ENCODE data around the gene THRB.
"Not testable (repeated sequence)": the region's sequence is repeated elsewhere in the genome, so short reads cannot be mapped to it uniquely, and the experiment has no call there.

The THRB gene

GRCh38 chr3:24420224-24420623 lies 74.4 kb downstream of the THRB start:
- H3K36me3 Mint-ChIP-seq (ENCODE audit: low read depth): no peaks in the 10 kb centered on the region
- no peaks in the 10 kb centered on the region for H3K27me3 Mint-ChIP-seq (ENCODE audit: low read depth, poor library complexity)
- no peaks in the 10 kb centered on the region for H3K4me1 Mint-ChIP-seq
- H3K4me3 Mint-ChIP-seq: no peak overlapping the region
- no peak overlapping the region for H3K27ac Mint-ChIP-seq
- H3K9me3 Mint-ChIP-seq: no peaks in the 10 kb centered on the region
- TF ChIP-seq CTCF (IDR thresholded peaks at IDR 0.05): no peak
- DNase-seq: no peak

- H3K4me3 Mint-ChIP-seq: no peak overlapping the region
- DNase-seq: no peak
- no peak for TF ChIP-seq CTCF (IDR thresholded peaks at IDR 0.05)
- H3K36me3 Mint-ChIP-seq (ENCODE audit: low read depth): no peaks in the 10 kb centered on the region
- H3K27me3 Mint-ChIP-seq (ENCODE audit: low read depth, poor library complexity): no peaks in the 10 kb centered on the region
- no peaks in the 10 kb centered on the region for H3K9me3 Mint-ChIP-seq
- H3K27ac Mint-ChIP-seq: no peak overlapping the region
- no peaks in the 10 kb centered on the region for H3K4me1 Mint-ChIP-seq
These were observed 75.4 kb downstream of the THRB start for GRCh38 chr3:24419067-24419791.

- H3K27ac Mint-ChIP-seq: no peak overlapping the region
- H3K4me1 Mint-ChIP-seq: no peaks in the 10 kb centered on the region
- TF ChIP-seq CTCF (IDR thresholded peaks at IDR 0.05): no peak
- no peaks in the 10 kb centered on the region for H3K36me3 Mint-ChIP-seq (ENCODE audit: low read depth)
- no peaks in the 10 kb centered on the region for H3K9me3 Mint-ChIP-seq
- H3K27me3 Mint-ChIP-seq (ENCODE audit: low read depth, poor library complexity): no peaks in the 10 kb centered on the region
- DNase-seq: no peak
- H3K4me3 Mint-ChIP-seq: no peak overlapping the region
These were observed 76.9 kb downstream of the THRB start for GRCh38 chr3:24417730-24418129.

GRCh38 chr3:24416224-24416623 lies 78.4 kb downstream of the THRB start:
- Mint-ChIP-seq H3K4me1 (no peaks in the 10 kb centered on the region), H3K36me3 (ENCODE audit: low read depth) (no peaks in the 10 kb centered on the region), H3K27ac (no peak overlapping the region), H3K27me3 (ENCODE audit: low read depth, poor library complexity) (no peaks in the 10 kb centered on the region), H3K9me3 (no peaks in the 10 kb centered on the region), H3K4me3 (no peak overlapping the region)
- no peak for DNase-seq
- no peak for TF ChIP-seq CTCF (IDR thresholded peaks at IDR 0.05)

- TF ChIP-seq CTCF (IDR thresholded peaks at IDR 0.05): no peak
- Mint-ChIP-seq H3K36me3 (ENCODE audit: low read depth) (no peaks in the 10 kb centered on the region), H3K27ac (no peak overlapping the region), H3K4me1 (no peaks in the 10 kb centered on the region), H3K27me3 (ENCODE audit: low read depth, poor library complexity) (no peaks in the 10 kb centered on the region), H3K4me3 (no peak overlapping the region), H3K9me3 (no peaks in the 10 kb centered on the region)
- DNase-seq: no peak
These were observed 78.8 kb downstream of the THRB start for GRCh38 chr3:24415824-24416223.

GRCh38 chr3:24413662-24414061 lies 81.0 kb downstream of the THRB start:
- not testable (repeated sequence) for H3K36me3 Mint-ChIP-seq (ENCODE audit: low read depth); H3K4me1 Mint-ChIP-seq; H3K27me3 Mint-ChIP-seq (ENCODE audit: low read depth, poor library complexity); H3K4me3 Mint-ChIP-seq; DNase-seq; H3K27ac Mint-ChIP-seq; H3K9me3 Mint-ChIP-seq
